Coronary artery (tissue), 2 donors: ENCODE results near the gene PRDM1.

Experiments
- DNase-seq: peaks from one replicate; pipeline ENCODE4 v3.0.0-alpha.2; 2017; ENCODE audit warnings: low spot score
- H3K27ac ChIP-seq, 2 donors: fragments of 200-600 bp; sonication (generic); one replicate each; pipeline ENCODE4 v1.5.1; 2016 to 2019
- H3K4me3 ChIP-seq: fragments of 200-600 bp; sonication (generic); 2 replicates; pipeline ENCODE4 v1.5.1; 2016; ENCODE audit warnings: mild to moderate bottlenecking, moderate library complexity
- CTCF ChIP-seq: fragments of 200-600 bp; sonication (generic); IDR thresholded peaks from one replicate; pipeline ENCODE4 v1.5.1; 2019; ENCODE audit warnings: antibody characterized with exemption

The PRDM1 gene

GRCh38 chr6:106046854-106047200 is 39.3 kb upstream of the PRDM1 start:
- DNase-seq, result no peak
- Histone ChIP-seq H3K4me3 (no peak overlapping the region), H3K27ac (no peak overlapping the region)
- no peak for TF ChIP-seq CTCF

- H3K4me3 ChIP-seq, result no peak overlapping the region
- no peak overlapping the region for H3K27ac ChIP-seq
- TF ChIP-seq CTCF, result no peak
- DNase-seq, result no peak
Measured at GRCh38 chr6:106048336-106048735, 37.8 kb upstream of the PRDM1 start.

- no peak overlapping the region for H3K4me3 ChIP-seq
- no peak for DNase-seq
- no peak for TF ChIP-seq CTCF
- no peak overlapping the region for H3K27ac ChIP-seq
Measured at GRCh38 chr6:106050538-106050937, 35.6 kb upstream of the PRDM1 start.

- Histone ChIP-seq H3K27ac (no peak overlapping the region), H3K4me3 (no peak overlapping the region)
- no peak for DNase-seq
- TF ChIP-seq CTCF, result no peak
Measured at GRCh38 chr6:106051226-106051625, 34.9 kb upstream of the PRDM1 start.

GRCh38 chr6:106053484-106054205 is 32.5 kb upstream of the PRDM1 start:
- DNase-seq, result no peak
- no peak overlapping the region for H3K27ac ChIP-seq
- H3K4me3 ChIP-seq, result no peak overlapping the region
- TF ChIP-seq CTCF, result no peak

GRCh38 chr6:106055489-106055888 is 30.6 kb upstream of the PRDM1 start:
- TF ChIP-seq CTCF, result no peak
- DNase-seq, result no peak
- Histone ChIP-seq H3K4me3 (no peak overlapping the region), H3K27ac (no peak overlapping the region)

GRCh38 chr6:106056060-106056745 is 29.9 kb upstream of the PRDM1 start:
- no peak overlapping the region for H3K4me3 ChIP-seq
- no peak for DNase-seq
- TF ChIP-seq CTCF, result no peak
- H3K27ac ChIP-seq, result no peak overlapping the region
